ENCODE data around the gene ALOX5. TPM values are rescaled to one million over a fixed set of nuclear protein-coding genes. Genes with fewer than 3 reads are reported as not detected.

The ALOX5 gene
- total and polyA plus RNA-seq, 11 donors: 1.3 to 36.1 (median 5.8) TPM

GRCh38 chr10:45466784-45467183 lies 92.8 kb downstream of the ALOX5 start:
- ATAC-seq (peak in 2 of 4 donors; percentile 35 to 43), DNase-seq (no peak)
- 78 to 81% (median 79%) methylated on average over 5 of the region's 5 CpGs for WGBS, 4 donors
- H3K36me3 ChIP-seq: peaks cover 0 to 11% (median 4%) of the 10 kb centered on the region in 9 donors
- no peak overlapping the region for H3K27ac ChIP-seq
- no peak overlapping the region for H3K4me3 ChIP-seq
- intact Hi-C loops (cut with DNase I): loop anchor here in 9 of 10 donors (5.0 to 10.0 kb wide), 8 partner anchors 126 to 268 kb away; partner anchors contain the start of genes ZFAND4 (in 5 of the 9) and WASHC2C (in 1 of the 9)
- TF ChIP-seq POLR2A (IDR thresholded peaks at IDR 0.05): no peak
- TF ChIP-seq CTCF (IDR thresholded peaks at IDR 0.05): no peak
- H3K4me1 ChIP-seq: peaks cover 0 to 46% (median 22%) of the 10 kb centered on the region in 12 donors
- H3K27me3 ChIP-seq: no peaks in the 10 kb centered on the region
- no peaks in the 10 kb centered on the region for H3K9me3 ChIP-seq

DNA sequence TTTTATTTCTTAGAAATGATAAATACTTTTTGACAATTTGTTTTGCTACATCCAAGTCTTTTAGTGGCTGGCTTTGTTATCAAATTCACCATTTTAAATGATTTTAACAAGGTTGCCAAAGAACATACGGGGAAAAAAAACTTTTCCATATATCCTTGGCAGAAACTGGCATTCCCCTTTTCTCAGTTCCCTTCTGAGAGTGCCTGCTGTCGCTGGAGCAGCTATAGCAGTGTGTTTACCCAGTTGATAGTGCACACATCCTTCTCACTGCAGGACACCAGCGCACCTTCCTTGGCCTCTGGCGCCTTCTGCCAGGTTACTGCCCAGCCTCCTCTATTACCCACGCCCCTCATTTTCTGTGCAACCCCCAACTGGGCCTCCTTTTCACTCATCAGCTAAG lies 94.1 kb downstream of the ALOX5 start:
- ATAC-seq: no peak
- DNase-seq: no peak
- Histone ChIP-seq H3K27me3 (no peaks in the 10 kb centered on the region), H3K9me3 (no peaks in the 10 kb centered on the region), H3K27ac (no peak overlapping the region), H3K36me3 (peaks cover 0 to 6% (median 2%) of the 10 kb centered on the region in 9 donors), H3K4me1 (peaks cover 0 to 50% (median 27%) of the 10 kb centered on the region in 12 donors), H3K4me3 (no peak overlapping the region)
- no peak for TF ChIP-seq POLR2A (IDR thresholded peaks at IDR 0.05)
- no peak for TF ChIP-seq CTCF (IDR thresholded peaks at IDR 0.05)
- 77 to 89% (median 86%) methylated on average over 5 of the region's 5 CpGs for WGBS, 4 donors
- intact Hi-C loops (cut with DNase I): loop anchor here in 9 of 10 donors (5.0 to 10.0 kb wide), 8 partner anchors 124 to 267 kb away; partner anchors contain the start of genes ZFAND4 (in 5 of the 9) and WASHC2C (in 1 of the 9)

DNA sequence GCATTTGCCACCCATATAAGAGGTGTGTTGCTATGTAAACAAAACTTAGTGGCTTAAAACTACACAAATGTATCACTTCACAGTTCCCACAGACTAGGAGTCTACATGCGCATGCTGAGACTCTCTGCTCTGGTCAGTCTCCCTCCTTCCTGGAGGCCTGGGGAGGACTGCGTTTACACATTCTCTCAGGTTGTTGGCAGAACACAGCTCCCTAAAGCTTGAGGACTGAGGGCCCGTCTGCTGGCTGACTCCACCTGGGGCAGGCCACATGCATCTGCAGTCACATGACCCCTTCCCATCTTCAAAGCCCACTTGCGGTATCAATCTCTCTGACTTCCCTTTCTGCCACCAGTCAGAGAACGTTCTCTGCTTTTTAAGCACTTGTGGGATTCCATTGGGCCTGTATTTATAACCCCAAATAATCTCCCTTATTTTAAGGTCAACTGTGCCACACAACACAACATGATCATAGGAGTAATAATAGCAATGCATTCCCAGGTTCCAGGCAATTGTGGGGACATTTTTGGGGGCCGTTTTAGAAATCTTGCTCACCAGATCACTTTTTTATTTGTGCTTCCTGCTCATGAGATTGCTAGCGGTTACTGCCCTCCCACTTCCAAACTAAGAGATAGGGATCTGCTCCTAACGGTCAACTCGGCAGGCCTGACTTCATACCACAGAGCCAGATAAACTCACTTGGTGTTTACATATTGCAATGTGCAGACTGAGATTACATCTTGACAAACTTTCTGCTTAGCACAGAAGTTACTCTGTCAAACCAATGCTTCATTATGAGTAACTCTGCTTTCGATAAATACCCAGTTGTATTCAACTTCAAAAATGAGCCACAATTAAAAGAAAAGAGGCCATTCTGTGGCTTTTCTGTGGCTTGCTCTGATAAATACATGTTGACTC lies 96.3 kb downstream of the ALOX5 start:
- peak; percentile 30 to 65 (median 46) for ATAC-seq
- Histone ChIP-seq H3K27me3 (no peaks in the 10 kb centered on the region), H3K27ac (peak overlapping the region in 8 of 12 donors; percentile 11 to 56 (median 28)), H3K4me3 (no peak overlapping the region), H3K9me3 (no peaks in the 10 kb centered on the region), H3K4me1 (peaks cover 0 to 37% (median 23%) of the 10 kb centered on the region in 12 donors), H3K36me3 (no peaks in the 10 kb centered on the region)
- intact Hi-C loops (cut with DNase I): loop anchor here in 1 of 10 donors (10.0 kb wide), 1 partner anchor 124 kb away; no protein-coding TSS in a partner anchor
- TF ChIP-seq POLR2A (IDR thresholded peaks at IDR 0.05) (no peak), CTCF (IDR thresholded peaks at IDR 0.05) (no peak)
- no peak for DNase-seq
- WGBS, 4 donors: 35 to 43% (median 39%) methylated on average over 10 of the region's 10 CpGs

DNA sequence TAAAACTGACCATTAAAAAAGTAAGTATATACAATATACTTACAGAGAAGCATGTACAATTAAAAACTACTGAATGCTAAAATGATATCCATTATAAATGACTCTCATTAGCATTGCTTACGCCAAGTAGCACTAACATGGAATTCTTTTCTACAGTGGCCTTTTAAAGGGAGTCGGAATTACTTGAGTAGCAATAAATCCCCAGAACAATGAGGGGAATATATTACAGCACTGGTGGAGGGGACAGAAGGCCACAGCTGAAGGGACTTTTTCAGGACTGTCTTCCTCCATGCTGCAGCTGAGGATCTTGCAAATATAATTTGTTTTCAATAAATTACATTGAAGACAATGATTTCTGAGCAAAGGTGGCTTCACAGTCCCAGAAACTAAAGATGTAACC lies 97.0 kb downstream of the ALOX5 start:
- peaks cover 0 to 35% (median 22%) of the 10 kb centered on the region in 12 donors for H3K4me1 ChIP-seq
- 87 to 95% (median 93%) methylated on average over 2 of the region's 2 CpGs for WGBS, 4 donors
- TF ChIP-seq CTCF (IDR thresholded peaks at IDR 0.05) (no peak), POLR2A (IDR thresholded peaks at IDR 0.05) (no peak)

More for the DNA sequence above, 97.0 kb downstream of the ALOX5 start:
- Histone ChIP-seq H3K36me3 (no peaks in the 10 kb centered on the region), H3K4me3 (no peak overlapping the region), H3K27ac (peak overlapping the region in 2 of 12 donors; percentile 17 to 25), H3K9me3 (peaks cover 0 to 3% (median under 1%) of the 10 kb centered on the region in 12 donors), H3K27me3 (no peaks in the 10 kb centered on the region)
- ATAC-seq (no peak), DNase-seq (no peak)
- intact Hi-C loops (cut with DNase I): loop anchor here in 1 of 10 donors (10.0 kb wide), 1 partner anchor 124 kb away; no protein-coding TSS in a partner anchor

Data from heart left ventricle (tissue), 16 donors.